Lower leg skin (tissue), 3 donors: ENCODE data around the gene NBEA.

ENCODE experiments used
- CTCF ChIP-seq, 3 donors: fragments of 450-650 bp; IDR thresholded peaks; one replicate each; pipeline ENCODE4 v1.5.1; 2016; ENCODE audit warnings: antibody characterized with exemption in 3 of 3, mild to moderate bottlenecking in 3 of 3, moderate library complexity in 2 of 3
- POLR2A ChIP-seq, 2 donors: fragments of 450-650 bp; IDR thresholded peaks; one replicate each; pipeline ENCODE4 v1.6.1; 2016 to 2017; ENCODE audit warnings: antibody characterized with exemption in 2 of 2, mild to moderate bottlenecking in 1 of 2, moderate library complexity in 1 of 2

- no peak for TF ChIP-seq CTCF (IDR thresholded peaks at IDR 0.05)
- no peak for TF ChIP-seq POLR2A (IDR thresholded peaks at IDR 0.05)
These were observed 774.1 kb downstream of the NBEA start for GRCh38 chr13:35716186-35716585.
